ENCODE results near the gene KRTAP10-2.

Gene KRTAP10-2

DNA sequence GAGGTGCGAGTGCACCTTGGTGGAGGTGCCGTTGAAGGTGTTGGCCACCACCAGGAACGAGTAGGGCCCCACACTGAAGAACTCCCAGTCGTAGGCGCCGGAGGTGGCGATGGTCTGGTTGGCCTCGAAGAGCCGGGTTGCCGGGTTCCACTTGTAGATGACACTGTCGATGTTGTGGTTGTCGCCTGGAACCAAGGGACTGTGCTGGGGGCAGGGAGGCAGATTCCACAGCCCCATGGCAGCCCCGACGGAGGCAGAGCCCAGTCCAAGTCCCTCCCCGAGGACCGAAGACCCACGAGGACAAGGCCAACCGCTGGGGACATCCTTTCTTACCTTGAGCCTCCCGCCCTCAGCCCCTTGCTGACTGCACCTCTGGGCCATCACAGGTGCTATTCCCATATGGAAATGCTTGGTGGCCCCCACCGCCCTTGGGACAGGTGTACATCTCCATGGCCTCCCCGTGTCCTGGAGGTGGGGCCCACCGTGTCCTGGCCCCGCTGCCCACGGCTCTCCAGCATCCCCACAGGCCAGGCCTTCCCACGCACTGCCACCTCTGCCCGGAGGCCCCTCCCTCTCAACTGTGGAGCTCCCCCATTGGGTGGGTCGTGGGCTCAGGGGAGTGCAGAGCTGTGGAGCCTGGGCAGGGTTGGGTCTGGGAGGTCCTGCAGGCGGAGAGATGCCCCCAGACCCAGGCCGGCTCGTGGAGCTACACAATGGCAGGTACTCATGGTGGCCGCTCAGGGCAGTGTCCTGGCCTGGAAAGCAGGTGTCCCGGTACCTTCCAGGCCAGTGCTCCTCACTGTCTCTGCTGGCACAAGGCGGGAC, 29.2 kb downstream of the KRTAP10-2 start:
- TF ChIP-seq GATA2 (IDR thresholded peaks at IDR 0.05; ENCODE audit: low read depth, low read length) (no peak), GATA3 (IDR thresholded peaks at IDR 0.05; ENCODE audit: low read depth, low read length) (no peak)

GRCh38 chr21:44521301-44521927, 29.9 kb downstream of the KRTAP10-2 start:
- TF ChIP-seq GATA2 (IDR thresholded peaks at IDR 0.05; ENCODE audit: low read depth, low read length) (no peak), GATA3 (IDR thresholded peaks at IDR 0.05; ENCODE audit: low read depth, low read length) (no peak)

DNA sequence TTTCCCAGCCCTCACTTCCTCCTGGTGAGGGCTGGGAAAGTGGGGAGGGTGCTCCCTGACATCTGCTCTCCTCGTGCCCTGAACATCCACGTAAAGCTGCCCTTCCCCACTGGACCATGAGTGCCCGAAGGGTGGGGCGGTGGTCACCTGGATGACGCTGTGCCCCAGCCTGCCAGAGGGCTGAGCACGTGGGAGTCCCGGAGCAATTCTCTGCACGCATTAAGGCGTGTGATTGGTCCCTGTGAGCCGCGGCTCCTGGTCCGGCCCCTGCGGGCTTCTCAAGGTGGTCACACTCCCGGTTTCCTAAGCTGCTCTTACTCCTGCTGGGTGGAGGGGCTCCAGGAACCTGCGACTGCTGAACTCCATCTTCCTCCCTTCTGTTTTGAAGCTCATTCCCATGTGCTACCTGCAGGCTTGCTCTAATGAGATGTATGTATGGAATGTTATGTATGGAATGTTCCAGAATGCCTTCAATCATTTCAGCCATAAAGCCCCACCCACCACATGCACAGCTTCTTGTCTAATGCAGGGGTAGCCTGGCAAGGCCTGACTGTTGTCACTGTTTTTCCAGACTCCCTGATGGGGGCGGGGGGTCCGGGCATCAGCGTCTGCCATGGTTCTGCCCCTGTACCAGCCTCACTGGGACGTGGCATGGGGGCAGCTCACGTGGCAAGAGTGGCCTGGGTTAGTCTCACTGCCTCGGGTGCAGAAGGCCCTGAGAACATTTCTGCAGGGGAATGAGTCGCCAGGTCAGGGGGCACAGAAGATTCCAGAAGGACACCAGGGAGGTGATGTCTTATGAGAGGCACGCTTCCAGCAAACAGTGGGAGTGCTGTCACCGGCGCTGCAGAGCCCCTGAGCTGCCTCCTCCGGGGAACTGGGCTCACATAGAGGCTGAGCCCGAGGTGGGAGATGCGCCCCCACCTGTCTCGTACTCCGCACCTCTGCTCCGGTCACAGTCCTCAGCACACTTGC, 30.7 kb downstream of the KRTAP10-2 start:
- no peak for TF ChIP-seq GATA2 (IDR thresholded peaks at IDR 0.05; ENCODE audit: low read depth, low read length)
- TF ChIP-seq GATA3 (IDR thresholded peaks at IDR 0.05; ENCODE audit: low read depth, low read length), result no peak

DNA sequence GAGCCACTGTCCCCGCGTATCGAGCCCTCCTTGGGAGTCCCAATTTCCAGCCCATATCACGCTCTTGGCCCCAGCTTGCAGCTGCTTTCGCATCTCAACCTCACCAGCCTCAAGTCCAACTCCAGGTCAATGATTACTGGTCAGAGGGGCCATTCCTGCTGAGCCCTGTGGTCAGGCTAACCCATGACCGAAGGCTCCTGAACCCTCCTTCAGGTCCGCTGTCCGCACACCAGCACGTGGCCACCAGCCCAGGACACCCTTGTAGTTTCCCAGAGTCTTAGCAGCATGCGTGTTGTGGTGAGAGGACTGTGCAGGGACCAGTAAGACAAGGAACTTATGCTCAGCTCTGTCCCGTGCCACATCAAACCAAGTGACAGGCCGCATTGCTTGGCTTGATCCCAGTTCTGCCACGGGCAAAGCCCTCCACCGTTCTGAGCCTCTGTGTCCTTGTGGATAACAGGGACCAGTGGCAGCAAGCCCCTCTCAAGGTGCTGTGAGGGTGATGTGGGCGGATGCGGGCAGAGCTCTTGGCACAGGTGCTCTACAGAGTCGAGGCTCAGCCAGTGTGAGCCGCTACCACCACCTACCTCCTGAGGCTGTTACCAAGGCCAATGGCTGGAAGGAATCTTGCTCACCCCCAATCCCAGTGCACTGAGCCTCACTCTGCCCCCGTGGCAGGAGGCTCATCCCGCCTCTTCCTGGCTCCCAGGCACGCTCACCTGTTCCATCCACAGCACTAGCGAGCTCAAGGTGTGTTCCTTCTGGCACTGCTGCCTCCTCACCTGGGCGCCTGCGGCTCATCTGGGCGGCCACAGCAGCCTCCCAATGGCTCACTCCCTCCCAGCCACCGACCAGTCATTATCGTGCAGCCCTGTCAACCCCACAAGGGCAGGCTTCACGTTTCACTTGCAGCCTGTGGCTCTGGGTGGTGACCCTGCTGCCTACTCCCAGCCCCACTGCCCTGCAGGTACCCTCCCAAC, 31.7 kb downstream of the KRTAP10-2 start:
- TF ChIP-seq GATA3 (IDR thresholded peaks at IDR 0.05; ENCODE audit: low read depth, low read length) (no peak), GATA2 (IDR thresholded peaks at IDR 0.05; ENCODE audit: low read depth, low read length) (no peak)

DNA sequence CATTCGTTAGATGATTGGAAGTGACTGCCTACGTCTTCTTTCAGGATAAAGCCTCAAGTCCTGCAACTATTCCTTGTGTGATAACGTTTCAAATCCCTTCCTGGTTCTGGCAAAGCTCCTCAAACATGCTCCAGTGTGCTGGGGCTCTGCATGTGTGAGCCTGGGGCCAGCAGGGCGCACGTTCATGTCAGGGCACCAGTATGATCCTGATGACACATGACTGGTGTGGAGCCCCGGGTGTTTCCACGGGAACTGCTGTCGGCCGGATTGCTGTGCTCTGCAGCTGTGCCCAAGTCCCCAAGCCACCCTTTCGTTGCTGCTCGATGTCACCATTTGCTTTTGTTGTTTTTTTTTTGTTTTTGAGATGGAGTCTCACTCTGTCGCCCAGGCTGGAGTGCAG, 32.6 kb downstream of the KRTAP10-2 start:
- TF ChIP-seq GATA3 (IDR thresholded peaks at IDR 0.05; ENCODE audit: low read depth, low read length) (no peak), GATA2 (IDR thresholded peaks at IDR 0.05; ENCODE audit: low read depth, low read length) (no peak)

- TF ChIP-seq GATA3 (IDR thresholded peaks at IDR 0.05; ENCODE audit: low read depth, low read length) (no peak), GATA2 (IDR thresholded peaks at IDR 0.05; ENCODE audit: low read depth, low read length) (no peak)
These were observed 34.0 kb downstream of the KRTAP10-2 start for GRCh38 chr21:44517175-44517899.

DNA sequence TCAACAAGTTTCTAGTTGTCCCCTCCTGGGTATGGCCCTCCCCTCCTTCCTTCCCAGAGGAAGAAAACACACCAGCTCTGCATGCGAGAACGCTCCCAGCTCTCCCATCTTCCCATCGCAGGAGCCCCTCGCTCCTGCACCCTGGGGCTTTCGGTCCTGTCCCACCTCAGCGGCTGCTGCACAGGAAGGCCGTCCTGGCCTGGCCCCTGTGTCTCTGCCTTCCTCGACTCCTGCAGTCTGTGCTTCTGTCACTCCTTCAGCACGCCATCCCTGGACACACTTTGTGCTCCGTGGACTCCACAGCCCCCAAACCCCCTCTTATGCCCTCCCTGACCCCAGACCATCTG, 34.5 kb downstream of the KRTAP10-2 start:
- no peak for TF ChIP-seq GATA2 (IDR thresholded peaks at IDR 0.05; ENCODE audit: low read depth, low read length)
- no peak for TF ChIP-seq GATA3 (IDR thresholded peaks at IDR 0.05; ENCODE audit: low read depth, low read length)

DNA sequence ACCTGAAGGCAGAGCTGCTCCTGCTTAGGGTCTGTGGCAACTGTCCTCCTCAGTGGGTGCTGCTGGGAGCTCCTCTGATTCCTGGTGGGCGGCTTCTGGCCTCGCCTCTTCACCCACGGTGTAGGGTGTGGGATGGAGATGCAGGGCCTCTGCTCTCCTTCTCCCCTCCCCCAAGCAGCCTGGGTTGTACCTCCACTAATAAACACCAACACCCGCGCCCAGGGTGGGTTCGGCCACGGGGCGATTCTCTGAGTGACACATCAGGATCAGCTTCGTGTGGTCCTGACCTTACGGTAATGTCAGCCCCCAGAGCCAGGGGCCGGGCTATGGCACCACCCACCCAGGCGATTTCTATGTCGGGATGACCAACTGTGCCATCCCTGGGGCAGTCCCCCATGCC, 35.0 kb downstream of the KRTAP10-2 start:
- no peak for TF ChIP-seq GATA3 (IDR thresholded peaks at IDR 0.05; ENCODE audit: low read depth, low read length)
- TF ChIP-seq GATA2 (IDR thresholded peaks at IDR 0.05; ENCODE audit: low read depth, low read length), result no peak

DNA sequence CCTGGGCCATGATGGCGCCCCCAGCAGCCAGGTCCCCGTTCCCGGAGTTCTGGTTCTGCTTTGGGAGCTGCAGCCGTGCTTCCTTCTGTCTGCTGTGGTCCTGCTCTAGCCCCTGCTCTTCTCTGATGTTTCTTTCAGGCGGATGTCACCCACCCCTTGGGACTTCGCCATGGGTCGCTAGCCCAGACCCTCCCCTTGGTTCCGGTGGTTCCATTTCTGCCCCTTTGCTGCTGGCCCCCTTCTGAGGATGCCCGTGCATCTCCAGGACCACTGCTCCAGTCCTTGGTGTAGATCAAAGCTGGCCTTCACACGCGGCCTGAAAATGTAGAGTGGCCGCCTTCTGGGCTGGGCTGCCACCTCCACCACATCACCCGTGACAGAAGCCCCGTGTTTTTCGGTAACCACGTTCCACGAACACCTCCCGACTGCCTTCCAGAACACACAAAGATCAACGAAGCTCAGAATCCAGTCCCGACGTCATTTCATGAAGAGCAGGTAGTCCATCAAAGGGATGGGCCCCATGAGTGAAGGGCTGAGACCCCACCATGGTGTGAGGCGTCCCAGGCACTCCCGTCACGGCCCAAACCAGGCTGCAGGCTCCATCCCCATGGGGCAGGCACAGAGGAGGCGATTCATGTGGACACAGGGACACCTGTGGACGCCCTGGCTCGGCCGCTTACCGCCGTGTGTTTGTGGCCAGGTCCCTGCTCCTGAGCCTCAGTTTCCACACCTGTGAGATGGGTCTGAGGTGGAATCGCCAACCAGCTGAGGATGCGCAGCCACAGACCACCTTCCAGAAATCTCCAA, 35.7 kb downstream of the KRTAP10-2 start:
- TF ChIP-seq GATA2 (IDR thresholded peaks at IDR 0.05; ENCODE audit: low read depth, low read length) (no peak), GATA3 (IDR thresholded peaks at IDR 0.05; ENCODE audit: low read depth, low read length) (no peak)

GRCh38 chr21:44514746-44515358, 36.5 kb downstream of the KRTAP10-2 start:
- no peak for TF ChIP-seq GATA2 (IDR thresholded peaks at IDR 0.05; ENCODE audit: low read depth, low read length)
- no peak for TF ChIP-seq GATA3 (IDR thresholded peaks at IDR 0.05; ENCODE audit: low read depth, low read length)

- TF ChIP-seq GATA2 (IDR thresholded peaks at IDR 0.05; ENCODE audit: low read depth, low read length) (no peak), GATA3 (IDR thresholded peaks at IDR 0.05; ENCODE audit: low read depth, low read length) (no peak)
These were observed 37.1 kb downstream of the KRTAP10-2 start for GRCh38 chr21:44514218-44514520.

Measured in SH-SY5Y (cell line).